Measurements from ENCODE around the gene DNASE1.

DNA sequence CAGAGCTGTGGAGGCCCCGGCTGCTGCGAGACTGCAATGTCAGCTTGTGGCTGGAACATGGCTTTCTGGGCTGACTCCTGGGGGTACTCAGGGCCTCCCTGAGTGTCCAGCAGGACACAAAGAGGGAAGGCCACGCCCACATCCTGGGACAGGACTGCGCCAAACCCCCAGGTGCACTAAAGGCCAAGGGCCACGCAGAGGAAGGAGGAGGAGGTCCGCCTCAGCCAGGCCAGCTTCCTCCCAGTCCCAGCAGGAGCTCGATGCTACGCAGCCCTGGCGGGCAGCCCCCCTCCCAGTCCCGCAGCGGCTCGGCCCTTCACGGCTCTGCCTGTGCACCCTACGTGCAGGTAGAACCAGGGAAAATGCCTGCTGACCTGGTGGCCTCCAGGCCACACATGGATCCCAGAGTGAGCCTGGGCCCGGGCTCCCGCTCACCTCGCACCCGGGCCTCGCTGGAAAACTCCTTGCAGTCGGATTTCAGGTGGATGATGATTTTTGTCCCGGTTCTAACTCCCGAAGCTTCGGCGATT is 21.2 kb downstream of the DNASE1 start:
- TF ChIP-seq, protein P1, sequence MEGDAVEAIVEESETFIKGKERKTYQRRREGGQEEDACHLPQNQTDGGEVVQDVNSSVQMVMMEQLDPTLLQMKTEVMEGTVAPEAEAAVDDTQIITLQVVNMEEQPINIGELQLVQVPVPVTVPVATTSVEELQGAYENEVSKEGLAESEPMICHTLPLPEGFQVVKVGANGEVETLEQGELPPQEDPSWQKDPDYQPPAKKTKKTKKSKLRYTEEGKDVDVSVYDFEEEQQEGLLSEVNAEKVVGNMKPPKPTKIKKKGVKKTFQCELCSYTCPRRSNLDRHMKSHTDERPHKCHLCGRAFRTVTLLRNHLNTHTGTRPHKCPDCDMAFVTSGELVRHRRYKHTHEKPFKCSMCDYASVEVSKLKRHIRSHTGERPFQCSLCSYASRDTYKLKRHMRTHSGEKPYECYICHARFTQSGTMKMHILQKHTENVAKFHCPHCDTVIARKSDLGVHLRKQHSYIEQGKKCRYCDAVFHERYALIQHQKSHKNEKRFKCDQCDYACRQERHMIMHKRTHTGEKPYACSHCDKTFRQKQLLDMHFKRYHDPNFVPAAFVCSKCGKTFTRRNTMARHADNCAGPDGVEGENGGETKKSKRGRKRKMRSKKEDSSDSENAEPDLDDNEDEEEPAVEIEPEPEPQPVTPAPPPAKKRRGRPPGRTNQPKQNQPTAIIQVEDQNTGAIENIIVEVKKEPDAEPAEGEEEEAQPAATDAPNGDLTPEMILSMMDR (IDR thresholded peaks at IDR 0.05), result no peak
- TF ChIP-seq EZH2phosphoT487 (IDR thresholded peaks at IDR 0.05), result no peak

Measured in neural progenitor cell (in vitro differentiated cells).